Colonic mucosa (tissue), 4 donors: ENCODE measurements around the gene BLVRB. TPM values are rescaled to one million over a fixed set of nuclear protein-coding genes. Genes with fewer than 3 reads are reported as not detected.

Source experiments
- DNase-seq: peaks from one replicate; pipeline ENCODE4 v3.0.0-alpha.2; 2020
- H3K27ac ChIP-seq: fragments of 200-600 bp; one replicate; pipeline ENCODE4 v1.8.0; 2021
- H3K27me3 ChIP-seq: fragments of 200-600 bp; one replicate; pipeline ENCODE4 v1.8.0; 2021
- H3K36me3 ChIP-seq: fragments of 200-600 bp; one replicate; pipeline ENCODE4 v1.8.0; 2021
- H3K4me1 ChIP-seq: fragments of 200-600 bp; one replicate; pipeline ENCODE4 v1.8.0; 2021; ENCODE audit warnings: mild to moderate bottlenecking
- H3K4me3 ChIP-seq: fragments of 200-600 bp; one replicate; pipeline ENCODE4 v1.8.0; 2021
- H3K9ac ChIP-seq, 2 donors: one replicate each; pipeline ENCODE4 v1.7.0; 2013; ENCODE audit warnings: control low read depth in 2 of 2, low read depth in 2 of 2, low read length in 2 of 2
- H3K9me3 ChIP-seq: fragments of 200-600 bp; one replicate; pipeline ENCODE4 v1.8.0; 2021
- intact Hi-C: fragments of 100-400 bp; cut with DNase I; formaldehyde crosslinking; loops from one replicate; pipeline ENCODE4 v1.14.1; 2022
- total RNA-seq, 2 donors: library from RNA; stranded (reverse); fragmentation: NEBNext Ultra II Directional in 1 of 2; extraction: Animal tissue kit (Norgen Biotek cat#: 25700) in 1 of 2; gene quantifications; one replicate each; pipeline ENCODE4 v1.2.1, GENCODE V29; 2021
- TF ChIP-seq, protein P1 (sequence below): fragments of 200-600 bp; IDR thresholded peaks from one replicate; pipeline ENCODE4 v1.8.0; 2022; ENCODE audit warnings: antibody characterized with exemption, mild to moderate bottlenecking
- donor health status: healthy.
- donor health status: DM: no; HTN: no; CAD: no.
- donor health status: DM: no; HTN: no; CAD: no.

Gene BLVRB
- total RNA-seq, 2 donors from 2014 or later: 76.5 to 94.9 TPM

GRCh38 chr19:40497214-40497613 lies 31.7 kb upstream of the BLVRB start:
- Histone ChIP-seq H3K4me3 (no peak overlapping the region), H3K27me3 (no peaks in the 10 kb centered on the region), H3K9me3 (no peaks in the 10 kb centered on the region), H3K4me1 (no peaks in the 10 kb centered on the region), H3K9ac (no peak overlapping the region), H3K27ac (no peak overlapping the region), H3K36me3 (no peaks in the 10 kb centered on the region)
- intact Hi-C loops: no loop called here
- TF ChIP-seq, protein P1, sequence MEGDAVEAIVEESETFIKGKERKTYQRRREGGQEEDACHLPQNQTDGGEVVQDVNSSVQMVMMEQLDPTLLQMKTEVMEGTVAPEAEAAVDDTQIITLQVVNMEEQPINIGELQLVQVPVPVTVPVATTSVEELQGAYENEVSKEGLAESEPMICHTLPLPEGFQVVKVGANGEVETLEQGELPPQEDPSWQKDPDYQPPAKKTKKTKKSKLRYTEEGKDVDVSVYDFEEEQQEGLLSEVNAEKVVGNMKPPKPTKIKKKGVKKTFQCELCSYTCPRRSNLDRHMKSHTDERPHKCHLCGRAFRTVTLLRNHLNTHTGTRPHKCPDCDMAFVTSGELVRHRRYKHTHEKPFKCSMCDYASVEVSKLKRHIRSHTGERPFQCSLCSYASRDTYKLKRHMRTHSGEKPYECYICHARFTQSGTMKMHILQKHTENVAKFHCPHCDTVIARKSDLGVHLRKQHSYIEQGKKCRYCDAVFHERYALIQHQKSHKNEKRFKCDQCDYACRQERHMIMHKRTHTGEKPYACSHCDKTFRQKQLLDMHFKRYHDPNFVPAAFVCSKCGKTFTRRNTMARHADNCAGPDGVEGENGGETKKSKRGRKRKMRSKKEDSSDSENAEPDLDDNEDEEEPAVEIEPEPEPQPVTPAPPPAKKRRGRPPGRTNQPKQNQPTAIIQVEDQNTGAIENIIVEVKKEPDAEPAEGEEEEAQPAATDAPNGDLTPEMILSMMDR: no peak
- DNase-seq: no peak

DNA sequence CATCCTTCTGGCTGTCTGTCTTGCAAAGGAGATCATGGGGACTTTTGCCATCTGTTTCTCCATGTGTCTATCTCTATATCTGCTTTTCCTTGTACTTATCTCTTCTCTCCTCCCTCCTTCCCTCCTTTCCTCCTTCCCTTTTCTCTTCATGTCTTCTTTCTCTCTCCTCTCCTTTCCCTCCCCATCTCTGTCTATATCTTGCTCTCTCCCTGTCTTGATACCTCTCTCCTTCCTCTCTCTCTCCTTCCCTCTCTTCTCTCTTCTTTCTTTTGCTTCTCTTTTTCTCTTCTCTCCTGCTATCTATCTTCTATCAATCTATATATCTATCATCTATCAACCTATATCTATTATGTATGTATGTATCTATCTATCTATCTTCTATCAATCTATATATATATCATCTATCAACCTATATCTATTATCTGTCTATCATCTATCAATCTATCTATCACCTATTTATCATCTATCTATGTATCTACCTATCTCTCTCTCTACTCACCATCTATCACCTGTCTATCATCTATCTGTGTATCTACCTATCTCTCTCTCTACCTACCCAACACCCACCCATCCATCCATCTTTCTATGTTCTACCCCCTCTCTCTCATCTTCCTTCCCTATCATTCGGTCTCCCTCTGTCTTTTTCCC lies 28.8 kb upstream of the BLVRB start:
- Histone ChIP-seq H3K4me1 (no peaks in the 10 kb centered on the region), H3K27ac (no peak overlapping the region), H3K36me3 (no peaks in the 10 kb centered on the region), H3K27me3 (no peaks in the 10 kb centered on the region), H3K9me3 (no peaks in the 10 kb centered on the region), H3K4me3 (no peak overlapping the region), H3K9ac (no peak overlapping the region)
- TF ChIP-seq, protein P1: no peak
- intact Hi-C loops: no loop called here
- DNase-seq: no peak

- no peak overlapping the region for H3K4me3 ChIP-seq
- H3K9ac ChIP-seq: no peak overlapping the region
- H3K9me3 ChIP-seq: no peaks in the 10 kb centered on the region
- H3K27ac ChIP-seq: no peak overlapping the region
- no peak for DNase-seq
- no peaks in the 10 kb centered on the region for H3K4me1 ChIP-seq
- TF ChIP-seq, protein P1: no peak
- intact Hi-C loops: no loop called here
- H3K36me3 ChIP-seq: no peaks in the 10 kb centered on the region
- H3K27me3 ChIP-seq: no peaks in the 10 kb centered on the region
Measured at GRCh38 chr19:40493778-40494177, 28.2 kb upstream of the BLVRB start.

DNA sequence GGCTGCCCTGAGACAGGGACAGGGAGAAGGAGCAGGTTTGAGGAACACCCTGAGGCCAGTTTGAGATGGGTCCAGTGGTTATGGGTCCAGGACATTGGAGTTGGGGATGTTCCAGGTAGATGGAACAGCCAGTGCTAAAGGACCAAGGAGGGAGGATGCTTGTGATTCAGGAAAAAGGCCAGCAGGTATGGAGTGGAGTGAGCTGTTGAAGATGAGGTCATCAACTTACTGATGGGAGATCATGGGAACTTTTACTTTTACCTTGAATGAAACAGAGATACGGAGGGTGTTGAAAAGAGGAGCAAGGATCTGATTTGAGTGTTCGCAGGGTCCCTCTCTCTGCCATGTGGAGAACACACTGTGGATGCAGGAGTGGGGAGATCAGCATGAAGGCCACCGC lies 26.7 kb upstream of the BLVRB start:
- Histone ChIP-seq H3K9me3 (no peaks in the 10 kb centered on the region), H3K36me3 (no peaks in the 10 kb centered on the region)
- intact Hi-C loops: no loop called here

GRCh38 chr19:40489882-40490230 lies 24.3 kb upstream of the BLVRB start:
- TF ChIP-seq, protein P1: no peak
- Histone ChIP-seq H3K4me1 (no peaks in the 10 kb centered on the region), H3K4me3 (no peak overlapping the region), H3K9me3 (no peaks in the 10 kb centered on the region), H3K27ac (no peak overlapping the region), H3K27me3 (no peaks in the 10 kb centered on the region), H3K36me3 (no peaks in the 10 kb centered on the region), H3K9ac (no peak overlapping the region)
- intact Hi-C loops: no loop called here
- DNase-seq: no peak

More for the DNA sequence above, 26.7 kb upstream of the BLVRB start:
- TF ChIP-seq, protein P1: no peak
- Histone ChIP-seq H3K4me1 (no peaks in the 10 kb centered on the region), H3K9ac (no peak overlapping the region), H3K4me3 (no peak overlapping the region), H3K27me3 (no peaks in the 10 kb centered on the region), H3K27ac (no peak overlapping the region)
- DNase-seq: no peak
